ENCODE data around the gene TGFBR3.

TGFBR3 gene

DNA sequence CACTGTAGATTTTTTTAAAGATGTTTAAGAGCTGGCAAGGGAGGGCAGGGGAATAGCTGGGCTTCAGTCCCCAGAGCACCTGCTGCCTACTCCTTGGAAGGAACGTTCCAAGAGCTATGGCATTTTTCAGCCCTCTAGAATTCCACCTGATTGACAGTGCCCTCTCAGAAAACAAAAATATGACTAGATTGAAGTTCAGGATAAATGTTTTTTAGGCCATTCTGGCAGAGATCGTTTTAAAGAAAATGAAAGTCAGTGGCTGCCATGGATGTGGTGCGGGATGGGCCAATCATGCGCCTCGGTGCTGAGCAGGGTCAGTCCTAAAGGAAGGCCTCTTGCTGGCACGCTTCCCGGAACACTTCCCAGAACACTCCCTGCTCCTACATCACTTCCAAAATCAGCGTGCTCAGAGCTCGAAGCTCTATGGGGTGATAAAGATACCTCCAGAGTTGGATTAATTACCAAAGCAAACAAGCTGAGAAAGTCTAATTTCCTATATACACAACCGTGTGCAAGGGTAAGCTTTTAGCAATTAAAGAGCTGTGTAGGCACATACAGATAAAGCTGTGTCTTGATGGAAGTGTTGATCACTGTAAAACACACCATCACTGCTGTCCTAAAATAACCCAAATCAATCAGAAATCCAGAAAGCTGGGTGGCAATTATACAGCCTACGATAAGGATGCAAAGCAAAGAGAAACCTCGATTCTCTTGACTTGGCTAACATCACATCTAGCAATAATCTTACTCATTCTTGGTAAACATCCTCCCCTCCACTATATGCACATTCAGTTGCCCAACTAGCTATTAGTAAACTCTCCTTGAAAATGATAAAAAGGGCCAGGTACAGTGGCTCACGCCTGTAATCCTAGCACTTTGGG is 34.6 kb downstream of the TGFBR3 start (continued):
- TF ChIP-seq, protein P1, sequence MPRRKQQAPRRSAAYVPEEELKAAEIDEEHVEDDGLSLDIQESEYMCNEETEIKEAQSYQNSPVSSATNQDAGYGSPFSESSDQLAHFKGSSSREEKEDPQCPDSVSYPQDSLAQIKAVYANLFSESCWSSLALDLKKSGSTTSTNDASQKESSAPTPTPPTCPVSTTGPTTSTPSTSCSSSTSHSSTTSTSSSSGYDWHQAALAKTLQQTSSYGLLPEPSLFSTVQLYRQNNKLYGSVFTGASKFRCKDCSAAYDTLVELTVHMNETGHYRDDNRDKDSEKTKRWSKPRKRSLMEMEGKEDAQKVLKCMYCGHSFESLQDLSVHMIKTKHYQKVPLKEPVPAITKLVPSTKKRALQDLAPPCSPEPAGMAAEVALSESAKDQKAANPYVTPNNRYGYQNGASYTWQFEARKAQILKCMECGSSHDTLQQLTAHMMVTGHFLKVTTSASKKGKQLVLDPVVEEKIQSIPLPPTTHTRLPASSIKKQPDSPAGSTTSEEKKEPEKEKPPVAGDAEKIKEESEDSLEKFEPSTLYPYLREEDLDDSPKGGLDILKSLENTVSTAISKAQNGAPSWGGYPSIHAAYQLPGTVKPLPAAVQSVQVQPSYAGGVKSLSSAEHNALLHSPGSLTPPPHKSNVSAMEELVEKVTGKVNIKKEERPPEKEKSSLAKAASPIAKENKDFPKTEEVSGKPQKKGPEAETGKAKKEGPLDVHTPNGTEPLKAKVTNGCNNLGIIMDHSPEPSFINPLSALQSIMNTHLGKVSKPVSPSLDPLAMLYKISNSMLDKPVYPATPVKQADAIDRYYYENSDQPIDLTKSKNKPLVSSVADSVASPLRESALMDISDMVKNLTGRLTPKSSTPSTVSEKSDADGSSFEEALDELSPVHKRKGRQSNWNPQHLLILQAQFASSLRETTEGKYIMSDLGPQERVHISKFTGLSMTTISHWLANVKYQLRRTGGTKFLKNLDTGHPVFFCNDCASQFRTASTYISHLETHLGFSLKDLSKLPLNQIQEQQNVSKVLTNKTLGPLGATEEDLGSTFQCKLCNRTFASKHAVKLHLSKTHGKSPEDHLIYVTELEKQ (tag by site-specific recombination; IDR thresholded peaks at IDR 0.05; ENCODE audit: borderline replicate concordance), result peak; percentile 79
- TF ChIP-seq ZNF19 (tag by site-specific recombination; IDR thresholded peaks at IDR 0.05; ENCODE audit: low read depth) (no peak), IKZF3 (tag by site-specific recombination; IDR thresholded peaks at IDR 0.05) (peak; percentile 97), ZNF146 (tag by site-specific recombination; IDR thresholded peaks at IDR 0.05) (no peak), ZBTB1 (tag by site-specific recombination; IDR thresholded peaks at IDR 0.05) (no peak), ZNF221 (tag by site-specific recombination; IDR thresholded peaks at IDR 0.05; ENCODE audit: borderline replicate concordance) (no peak), FEZF1 (tag by site-specific recombination; IDR thresholded peaks at IDR 0.05) (peak; percentile 72), CTCF (tag by site-specific recombination; IDR thresholded peaks at IDR 0.05) (no peak), ZNF621 (tag by site-specific recombination; IDR thresholded peaks at IDR 0.05) (no peak), ZBTB44 (tag by site-specific recombination; IDR thresholded peaks at IDR 0.05) (peak; percentile 59; the same call in 1 of the 2 replicates), KLF16 (tag by site-specific recombination; IDR thresholded peaks at IDR 0.05) (no peak), ZNF514 (tag by site-specific recombination; IDR thresholded peaks at IDR 0.05) (no peak), ZNF341 (tag by site-specific recombination; IDR thresholded peaks at IDR 0.05; ENCODE audit: low read depth) (peak; percentile 97), SP2 (tag by site-specific recombination; IDR thresholded peaks at IDR 0.05) (no peak), ZBTB20 (tag by site-specific recombination; IDR thresholded peaks at IDR 0.05) (no peak), ZNF391 (tag by site-specific recombination; IDR thresholded peaks at IDR 0.05; ENCODE audit: borderline replicate concordance, low read depth) (peak; percentile 55; the same call in 1 of the 2 replicates), ZNF184 (tag by site-specific recombination; IDR thresholded peaks at IDR 0.05) (0 out of 2 replicates have a peak, but pooled peaks have one; percentile 10), ZNF585B (tag by site-specific recombination; IDR thresholded peaks at IDR 0.05) (no peak), ZSCAN16 (tag by site-specific recombination; IDR thresholded peaks at IDR 0.05) (0 out of 2 replicates have a peak, but pooled peaks have one; percentile 37), ZNF843 (tag by site-specific recombination; IDR thresholded peaks at IDR 0.05) (peak; percentile 88), ZSCAN23 (tag by site-specific recombination; IDR thresholded peaks at IDR 0.05) (no peak), ZNF132 (tag by site-specific recombination; IDR thresholded peaks at IDR 0.05; ENCODE audit: borderline replicate concordance) (no peak)
- TF ChIP-seq, protein P2, sequence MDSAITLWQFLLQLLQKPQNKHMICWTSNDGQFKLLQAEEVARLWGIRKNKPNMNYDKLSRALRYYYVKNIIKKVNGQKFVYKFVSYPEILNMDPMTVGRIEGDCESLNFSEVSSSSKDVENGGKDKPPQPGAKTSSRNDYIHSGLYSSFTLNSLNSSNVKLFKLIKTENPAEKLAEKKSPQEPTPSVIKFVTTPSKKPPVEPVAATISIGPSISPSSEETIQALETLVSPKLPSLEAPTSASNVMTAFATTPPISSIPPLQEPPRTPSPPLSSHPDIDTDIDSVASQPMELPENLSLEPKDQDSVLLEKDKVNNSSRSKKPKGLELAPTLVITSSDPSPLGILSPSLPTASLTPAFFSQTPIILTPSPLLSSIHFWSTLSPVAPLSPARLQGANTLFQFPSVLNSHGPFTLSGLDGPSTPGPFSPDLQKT (IDR thresholded peaks at IDR 0.05; ENCODE audit: borderline replicate concordance, low read depth, low read length), result no peak
- TF ChIP-seq, protein P3, sequence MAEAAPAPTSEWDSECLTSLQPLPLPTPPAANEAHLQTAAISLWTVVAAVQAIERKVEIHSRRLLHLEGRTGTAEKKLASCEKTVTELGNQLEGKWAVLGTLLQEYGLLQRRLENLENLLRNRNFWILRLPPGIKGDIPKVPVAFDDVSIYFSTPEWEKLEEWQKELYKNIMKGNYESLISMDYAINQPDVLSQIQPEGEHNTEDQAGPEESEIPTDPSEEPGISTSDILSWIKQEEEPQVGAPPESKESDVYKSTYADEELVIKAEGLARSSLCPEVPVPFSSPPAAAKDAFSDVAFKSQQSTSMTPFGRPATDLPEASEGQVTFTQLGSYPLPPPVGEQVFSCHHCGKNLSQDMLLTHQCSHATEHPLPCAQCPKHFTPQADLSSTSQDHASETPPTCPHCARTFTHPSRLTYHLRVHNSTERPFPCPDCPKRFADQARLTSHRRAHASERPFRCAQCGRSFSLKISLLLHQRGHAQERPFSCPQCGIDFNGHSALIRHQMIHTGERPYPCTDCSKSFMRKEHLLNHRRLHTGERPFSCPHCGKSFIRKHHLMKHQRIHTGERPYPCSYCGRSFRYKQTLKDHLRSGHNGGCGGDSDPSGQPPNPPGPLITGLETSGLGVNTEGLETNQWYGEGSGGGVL (tag by site-specific recombination; IDR thresholded peaks at IDR 0.05), result no peak
- TF ChIP-seq, protein P4, sequence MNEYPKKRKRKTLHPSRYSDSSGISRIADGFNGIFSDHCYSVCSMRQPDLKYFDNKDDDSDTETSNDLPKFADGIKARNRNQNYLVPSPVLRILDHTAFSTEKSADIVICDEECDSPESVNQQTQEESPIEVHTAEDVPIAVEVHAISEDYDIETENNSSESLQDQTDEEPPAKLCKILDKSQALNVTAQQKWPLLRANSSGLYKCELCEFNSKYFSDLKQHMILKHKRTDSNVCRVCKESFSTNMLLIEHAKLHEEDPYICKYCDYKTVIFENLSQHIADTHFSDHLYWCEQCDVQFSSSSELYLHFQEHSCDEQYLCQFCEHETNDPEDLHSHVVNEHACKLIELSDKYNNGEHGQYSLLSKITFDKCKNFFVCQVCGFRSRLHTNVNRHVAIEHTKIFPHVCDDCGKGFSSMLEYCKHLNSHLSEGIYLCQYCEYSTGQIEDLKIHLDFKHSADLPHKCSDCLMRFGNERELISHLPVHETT (tag by site-specific recombination; IDR thresholded peaks at IDR 0.05), result no peak
- TF ChIP-seq, protein P5, sequence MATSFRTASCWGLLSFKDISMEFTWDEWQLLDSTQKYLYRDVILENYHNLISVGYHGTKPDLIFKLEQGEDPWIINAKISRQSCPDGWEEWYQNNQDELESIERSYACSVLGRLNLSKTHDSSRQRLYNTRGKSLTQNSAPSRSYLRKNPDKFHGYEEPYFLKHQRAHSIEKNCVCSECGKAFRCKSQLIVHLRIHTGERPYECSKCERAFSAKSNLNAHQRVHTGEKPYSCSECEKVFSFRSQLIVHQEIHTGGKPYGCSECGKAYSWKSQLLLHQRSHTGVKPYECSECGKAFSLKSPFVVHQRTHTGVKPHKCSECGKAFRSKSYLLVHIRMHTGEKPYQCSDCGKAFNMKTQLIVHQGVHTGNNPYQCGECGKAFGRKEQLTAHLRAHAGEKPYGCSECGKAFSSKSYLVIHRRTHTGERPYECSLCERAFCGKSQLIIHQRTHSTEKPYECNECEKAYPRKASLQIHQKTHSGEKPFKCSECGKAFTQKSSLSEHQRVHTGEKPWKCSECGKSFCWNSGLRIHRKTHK (tag by site-specific recombination; IDR thresholded peaks at IDR 0.05), result no peak
